ENCODE data around the gene RPS15.
"Not testable (repeated sequence)": the region's sequence is repeated elsewhere in the genome, so short reads cannot be mapped to it uniquely, and the experiment has no call there.

The RPS15 gene

GRCh38 chr19:1434040-1434366 lies 4.2 kb upstream of the RPS15 start:
- H2AFZ ChIP-seq: no peak overlapping the region
- TF ChIP-seq, protein P1, sequence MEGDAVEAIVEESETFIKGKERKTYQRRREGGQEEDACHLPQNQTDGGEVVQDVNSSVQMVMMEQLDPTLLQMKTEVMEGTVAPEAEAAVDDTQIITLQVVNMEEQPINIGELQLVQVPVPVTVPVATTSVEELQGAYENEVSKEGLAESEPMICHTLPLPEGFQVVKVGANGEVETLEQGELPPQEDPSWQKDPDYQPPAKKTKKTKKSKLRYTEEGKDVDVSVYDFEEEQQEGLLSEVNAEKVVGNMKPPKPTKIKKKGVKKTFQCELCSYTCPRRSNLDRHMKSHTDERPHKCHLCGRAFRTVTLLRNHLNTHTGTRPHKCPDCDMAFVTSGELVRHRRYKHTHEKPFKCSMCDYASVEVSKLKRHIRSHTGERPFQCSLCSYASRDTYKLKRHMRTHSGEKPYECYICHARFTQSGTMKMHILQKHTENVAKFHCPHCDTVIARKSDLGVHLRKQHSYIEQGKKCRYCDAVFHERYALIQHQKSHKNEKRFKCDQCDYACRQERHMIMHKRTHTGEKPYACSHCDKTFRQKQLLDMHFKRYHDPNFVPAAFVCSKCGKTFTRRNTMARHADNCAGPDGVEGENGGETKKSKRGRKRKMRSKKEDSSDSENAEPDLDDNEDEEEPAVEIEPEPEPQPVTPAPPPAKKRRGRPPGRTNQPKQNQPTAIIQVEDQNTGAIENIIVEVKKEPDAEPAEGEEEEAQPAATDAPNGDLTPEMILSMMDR (IDR thresholded peaks at IDR 0.05): no peak
- H3K9ac ChIP-seq: no peak overlapping the region
- no peaks in the 10 kb centered on the region for H3K9me3 ChIP-seq (ENCODE audit: control insufficient read depth, low read length)
- H3K27me3 ChIP-seq (ENCODE audit: control insufficient read depth, insufficient read depth, low read length): no peaks in the 10 kb centered on the region
- no peak overlapping the region for H3K4me2 ChIP-seq (ENCODE audit: low read length)
- no peaks in the 10 kb centered on the region for H3K4me1 ChIP-seq
- no peak overlapping the region for H3K27ac ChIP-seq
- H3K4me3 ChIP-seq (ENCODE audit: low read depth, low read length): no peak overlapping the region
- peaks cover 11% of the 10 kb centered on the region for H3K79me2 ChIP-seq
- no peaks in the 10 kb centered on the region for H3K36me3 ChIP-seq (ENCODE audit: control insufficient read depth, insufficient read depth, low read length)

DNA sequence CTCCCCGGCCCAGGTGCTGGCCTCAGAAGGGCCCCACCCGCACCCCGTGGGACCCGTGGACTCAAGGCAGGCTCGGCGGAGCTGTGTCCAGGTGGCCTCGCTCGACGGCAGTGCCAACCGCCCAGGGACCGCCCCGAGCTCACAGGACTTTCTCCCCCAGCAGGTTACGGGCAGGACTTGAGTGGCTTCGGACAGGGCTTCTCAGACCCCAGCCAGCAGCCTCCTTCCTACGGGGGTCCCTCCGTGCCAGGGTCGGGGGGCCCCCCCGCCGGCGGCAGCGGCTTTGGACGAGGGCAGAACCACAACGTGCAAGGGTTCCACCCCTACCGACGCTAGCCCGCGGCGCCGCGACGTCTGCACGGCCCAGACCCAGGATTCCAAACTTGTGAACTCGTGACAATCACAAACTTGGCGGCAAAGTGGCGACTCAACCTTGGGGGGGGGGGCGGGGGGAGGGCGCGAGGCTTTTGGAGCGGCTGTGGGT lies 3.6 kb upstream of the RPS15 start:
- TF ChIP-seq, protein P1 (IDR thresholded peaks at IDR 0.05): no peak
- Histone ChIP-seq H3K36me3 (ENCODE audit: control insufficient read depth, insufficient read depth, low read length) (no peaks in the 10 kb centered on the region), H3K27me3 (ENCODE audit: control insufficient read depth, insufficient read depth, low read length) (no peaks in the 10 kb centered on the region), H3K9ac (no peak overlapping the region), H3K79me2 (peaks cover 10% of the 10 kb centered on the region), H3K4me3 (ENCODE audit: low read depth, low read length) (no peak overlapping the region), H3K27ac (no peak overlapping the region), H3K9me3 (ENCODE audit: control insufficient read depth, low read length) (no peaks in the 10 kb centered on the region), H2AFZ (no peak overlapping the region), H3K4me2 (ENCODE audit: low read length) (no peak overlapping the region), H3K4me1 (peaks cover 3% of the 10 kb centered on the region)

- no peaks in the 10 kb centered on the region for H3K36me3 ChIP-seq (ENCODE audit: control insufficient read depth, insufficient read depth, low read length)
- no peaks in the 10 kb centered on the region for H3K27me3 ChIP-seq (ENCODE audit: control insufficient read depth, insufficient read depth, low read length)
- peaks cover 5% of the 10 kb centered on the region for H3K4me1 ChIP-seq
- no peak overlapping the region for H2AFZ ChIP-seq
- no peaks in the 10 kb centered on the region for H3K9me3 ChIP-seq (ENCODE audit: control insufficient read depth, low read length)
- H3K9ac ChIP-seq: no peak overlapping the region
- no peak overlapping the region for H3K4me2 ChIP-seq (ENCODE audit: low read length)
- TF ChIP-seq, protein P1 (IDR thresholded peaks at IDR 0.05): no peak
- no peak overlapping the region for H3K27ac ChIP-seq
- peaks cover 6% of the 10 kb centered on the region for H3K79me2 ChIP-seq
- H3K4me3 ChIP-seq (ENCODE audit: low read depth, low read length): no peak overlapping the region
These were observed 2.7 kb upstream of the RPS15 start for GRCh38 chr19:1435378-1435989.

GRCh38 chr19:1437609-1438008 lies 587 bp upstream of the RPS15 start:
- Histone ChIP-seq H3K4me2 (ENCODE audit: low read length) (no peak overlapping the region), H3K27me3 (ENCODE audit: control insufficient read depth, insufficient read depth, low read length) (no peaks in the 10 kb centered on the region), H3K79me2 (peaks cover 3% of the 10 kb centered on the region), H3K9ac (no peak overlapping the region), H2AFZ (peak overlapping the region; percentile 93), H3K9me3 (ENCODE audit: control insufficient read depth, low read length) (no peaks in the 10 kb centered on the region), H3K4me1 (peaks cover 5% of the 10 kb centered on the region), H3K27ac (no peak overlapping the region), H3K4me3 (ENCODE audit: low read depth, low read length) (no peak overlapping the region), H3K36me3 (ENCODE audit: control insufficient read depth, insufficient read depth, low read length) (no peaks in the 10 kb centered on the region)
- TF ChIP-seq, protein P1 (IDR thresholded peaks at IDR 0.05): no peak

DNA sequence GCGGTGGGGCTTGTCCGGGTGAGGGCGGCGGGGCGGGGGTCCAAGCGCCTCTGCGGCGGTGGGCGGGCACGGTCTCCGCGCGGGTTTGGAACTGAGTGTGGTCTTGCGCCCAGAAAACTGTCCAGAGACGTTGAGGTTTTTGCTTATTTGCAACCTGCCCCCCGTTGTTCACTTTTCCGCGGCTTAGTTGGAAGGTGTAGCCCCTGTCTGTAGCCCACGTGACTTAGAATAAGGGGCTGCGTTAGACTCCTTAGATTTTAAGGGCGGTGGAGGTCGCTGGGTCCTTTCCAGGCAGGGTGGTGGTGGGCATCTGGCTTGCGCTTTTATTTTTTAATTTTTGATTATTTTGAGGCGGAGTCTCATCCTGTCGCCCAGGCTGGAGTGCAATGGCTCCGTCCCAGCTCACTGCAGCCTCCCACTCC lies 748 bp downstream of the RPS15 start:
- Histone ChIP-seq H3K9me3 (ENCODE audit: control insufficient read depth, low read length) (no peaks in the 10 kb centered on the region), H3K27ac (peak overlapping the region; percentile 85), H3K27me3 (ENCODE audit: control insufficient read depth, insufficient read depth, low read length) (no peaks in the 10 kb centered on the region), H3K4me3 (ENCODE audit: low read depth, low read length) (peak overlapping the region; percentile 83), H3K79me2 (peaks cover 3% of the 10 kb centered on the region), H3K36me3 (ENCODE audit: control insufficient read depth, insufficient read depth, low read length) (no peaks in the 10 kb centered on the region), H3K9ac (peak overlapping the region; percentile 88), H3K4me1 (peaks cover 5% of the 10 kb centered on the region), H3K4me2 (ENCODE audit: low read length) (peak overlapping the region; percentile 94), H2AFZ (no peak overlapping the region)
- TF ChIP-seq, protein P1 (IDR thresholded peaks at IDR 0.05): no peak

GRCh38 chr19:1439525-1440417 lies 1.6 kb downstream of the RPS15 start:
- not testable (repeated sequence) for H3K79me2 ChIP-seq; H3K9me3 ChIP-seq (ENCODE audit: control insufficient read depth, low read length); H2AFZ ChIP-seq; H3K27me3 ChIP-seq (ENCODE audit: control insufficient read depth, insufficient read depth, low read length); H3K9ac ChIP-seq; H3K36me3 ChIP-seq (ENCODE audit: control insufficient read depth, insufficient read depth, low read length); H3K4me1 ChIP-seq; H3K27ac ChIP-seq
- Histone ChIP-seq H3K4me3 (ENCODE audit: low read depth, low read length) (peak overlapping the region; percentile 83), H3K4me2 (ENCODE audit: low read length) (peak overlapping the region; percentile 94)

Data from parathyroid adenoma (tissue), 2 donors.